WTC11 (cell line): Measurements from ENCODE around the gene UGT2B28. TPM values are rescaled to one million over a fixed set of nuclear protein-coding genes. Genes with fewer than 3 reads are reported as not detected.
"Not testable (repeated sequence)": the region's sequence is repeated elsewhere in the genome, so short reads cannot be mapped to it uniquely, and the experiment has no call there.

Experiments
- ATAC-seq: fragments of 200-7000 bp; cut with Tn5 transposase; 2 replicates; pipeline ENCODE4 v1.10.0; 2021; ENCODE audit warnings: mild to moderate bottlenecking, moderate library complexity
- CTCF ChIA-PET: fragments of 300-600 bp; sonication (Branson Sonifier 250); formaldehyde crosslinking; loops from one replicate; lab custom pipeline; 2021; ENCODE audit warnings: antibody characterized with exemption; lab: Charles Lee
- POLR2A ChIA-PET: fragments of 350-600 bp; sonication (Branson Sonifier 250); formaldehyde crosslinking; loops from one replicate; lab custom pipeline; 2021; ENCODE audit warnings: antibody characterized with exemption; lab: Charles Lee
- DNase-seq: peaks from one replicate; pipeline ENCODE4 v3.0.0; 2021; ENCODE audit warnings: low spot score
- H3K27ac Mint-ChIP-seq: 2 replicates; pipeline ENCODE4 v1.8.0; 2021; ENCODE audit warnings: mixed read lengths
- H3K27me3 Mint-ChIP-seq: 2 replicates; pipeline ENCODE4 v1.8.0; 2021; ENCODE audit warnings: low read depth, mild to moderate bottlenecking, moderate library complexity, mixed read lengths
- H3K36me3 Mint-ChIP-seq: 2 replicates; pipeline ENCODE4 v1.8.0; 2021; ENCODE audit warnings: mixed read lengths
- H3K4me1 Mint-ChIP-seq: 2 replicates; pipeline ENCODE4 v1.8.0; 2022; ENCODE audit warnings: mixed read lengths
- H3K4me3 Mint-ChIP-seq: 2 replicates; pipeline ENCODE4 v1.8.0; 2021; ENCODE audit warnings: mild to moderate bottlenecking, moderate library complexity, mixed read lengths
- H3K9me3 Mint-ChIP-seq: 2 replicates; pipeline ENCODE4 v1.8.0; 2021; ENCODE audit warnings: mixed read lengths
- total RNA-seq: library from RNA; stranded (reverse); gene quantifications from 3 replicates; pipeline ENCODE4 v1.2.3, GENCODE V29; 2021

UGT2B28 gene
- total RNA-seq, 1 experiment from 2014 or later, result not detected

- ATAC-seq, H3K4me1 Mint-ChIP-seq, H3K36me3 Mint-ChIP-seq, DNase-seq, CTCF ChIA-PET, H3K27ac Mint-ChIP-seq, POLR2A ChIA-PET, H3K27me3 Mint-ChIP-seq, H3K4me3 Mint-ChIP-seq: not testable (repeated sequence)
- peaks cover 14% of the 10 kb centered on the region for H3K9me3 Mint-ChIP-seq
Measured at GRCh38 chr4:69242562-69243240, 37.6 kb upstream of the UGT2B28 start.

GRCh38 chr4:69250884-69251283, 29.4 kb upstream of the UGT2B28 start:
- H3K36me3 Mint-ChIP-seq, ATAC-seq, H3K27ac Mint-ChIP-seq, H3K27me3 Mint-ChIP-seq, POLR2A ChIA-PET, CTCF ChIA-PET, H3K4me1 Mint-ChIP-seq, DNase-seq, H3K4me3 Mint-ChIP-seq, H3K9me3 Mint-ChIP-seq: not testable (repeated sequence)

DNA sequence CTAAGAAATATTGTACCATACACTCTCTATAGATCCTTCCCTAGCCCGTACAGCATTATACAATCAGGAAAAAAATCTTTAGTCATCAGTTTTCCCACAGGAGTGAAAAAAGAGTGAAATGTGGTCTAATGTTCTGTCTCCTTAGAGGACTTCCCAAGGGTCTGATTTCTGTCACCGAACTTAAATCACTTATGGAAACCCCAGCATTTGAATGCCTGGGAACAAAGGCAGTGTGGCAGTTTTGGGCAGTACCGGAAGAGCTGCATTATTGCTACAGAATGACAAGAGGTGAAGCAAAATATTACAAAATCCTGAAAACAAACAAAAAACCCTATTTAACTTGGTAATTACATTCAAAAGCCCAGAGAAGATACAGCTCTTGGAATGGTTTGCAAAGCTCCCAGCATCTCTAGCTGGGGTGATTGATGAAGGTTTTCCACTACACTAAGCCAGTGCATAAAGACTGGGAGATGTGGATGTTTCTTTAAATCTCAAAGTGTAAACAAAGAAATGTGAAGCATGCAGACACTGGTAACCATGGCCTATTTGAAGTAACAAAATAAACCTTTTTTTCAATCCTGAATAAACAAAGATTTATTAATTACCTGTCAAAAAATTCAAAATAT, 27.0 kb upstream of the UGT2B28 start:
- POLR2A ChIA-PET, result not testable (repeated sequence)

GRCh38 chr4:69268612-69269011, 11.7 kb upstream of the UGT2B28 start:
- H3K36me3 Mint-ChIP-seq, H3K4me1 Mint-ChIP-seq, POLR2A ChIA-PET, CTCF ChIA-PET, ATAC-seq, H3K27ac Mint-ChIP-seq, DNase-seq, H3K27me3 Mint-ChIP-seq, H3K4me3 Mint-ChIP-seq, H3K9me3 Mint-ChIP-seq: not testable (repeated sequence)

More for the DNA sequence above, 27.0 kb upstream of the UGT2B28 start:
- H3K9me3 Mint-ChIP-seq, DNase-seq, ATAC-seq, H3K4me1 Mint-ChIP-seq, CTCF ChIA-PET, H3K27ac Mint-ChIP-seq, H3K4me3 Mint-ChIP-seq, H3K36me3 Mint-ChIP-seq, H3K27me3 Mint-ChIP-seq: not testable (repeated sequence)

DNA sequence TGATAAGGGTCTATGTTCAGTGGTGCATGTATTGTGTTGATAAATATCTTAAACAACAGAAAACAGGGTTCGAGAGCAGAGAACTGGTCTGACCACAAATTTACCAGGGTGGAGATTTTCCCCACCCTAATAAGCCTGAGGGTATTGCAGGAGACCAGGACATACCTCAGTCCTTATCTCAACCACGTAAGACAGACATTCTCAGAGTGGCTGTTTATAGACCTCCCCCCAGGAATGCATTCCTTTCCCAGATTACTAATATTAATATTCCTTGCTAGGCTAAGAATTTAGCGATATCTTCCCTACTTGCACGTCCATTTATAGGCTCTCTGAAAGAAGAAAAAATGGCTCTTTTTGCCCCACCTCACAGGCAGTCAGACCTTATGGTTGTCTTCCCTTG, 16.1 kb downstream of the UGT2B28 start:
- ATAC-seq, CTCF ChIA-PET, H3K4me1 Mint-ChIP-seq, H3K36me3 Mint-ChIP-seq, POLR2A ChIA-PET, H3K27ac Mint-ChIP-seq, H3K4me3 Mint-ChIP-seq, H3K27me3 Mint-ChIP-seq, DNase-seq: not testable (repeated sequence)
- H3K9me3 Mint-ChIP-seq, result peaks cover 21% of the 10 kb centered on the region

GRCh38 chr4:69308426-69309033, 28.3 kb downstream of the UGT2B28 start:
- CTCF ChIA-PET, result not testable (repeated sequence)

GRCh38 chr4:69309549-69310076, 29.3 kb downstream of the UGT2B28 start:
- CTCF ChIA-PET, H3K27ac Mint-ChIP-seq, DNase-seq, H3K4me3 Mint-ChIP-seq, ATAC-seq, H3K4me1 Mint-ChIP-seq, H3K27me3 Mint-ChIP-seq, H3K9me3 Mint-ChIP-seq, H3K36me3 Mint-ChIP-seq: not testable (repeated sequence)
- POLR2A ChIA-PET, result interaction anchor here (0.7 kb wide), 1 partner anchor 109 kb away, joined by 3 read pairs; no protein-coding TSS in a partner anchor

More at GRCh38 chr4:69308426-69309033, 28.3 kb downstream of the UGT2B28 start:
- DNase-seq, ATAC-seq, POLR2A ChIA-PET, H3K4me1 Mint-ChIP-seq, H3K4me3 Mint-ChIP-seq, H3K36me3 Mint-ChIP-seq, H3K27me3 Mint-ChIP-seq, H3K27ac Mint-ChIP-seq: not testable (repeated sequence)
- peaks cover 17% of the 10 kb centered on the region for H3K9me3 Mint-ChIP-seq

- H3K36me3 Mint-ChIP-seq, H3K27ac Mint-ChIP-seq, H3K9me3 Mint-ChIP-seq, DNase-seq, H3K4me1 Mint-ChIP-seq, H3K4me3 Mint-ChIP-seq, CTCF ChIA-PET, ATAC-seq, H3K27me3 Mint-ChIP-seq: not testable (repeated sequence)
- POLR2A ChIA-PET, result interaction anchor here (0.7 kb wide), 1 partner anchor 110 kb away, joined by 3 read pairs; no protein-coding TSS in a partner anchor
Measured at GRCh38 chr4:69310262-69310661, 30.0 kb downstream of the UGT2B28 start.
